Left lobe of liver (tissue), 2 donors: Measurements from ENCODE around the gene GRID1. TPM values are rescaled to one million over a fixed set of nuclear protein-coding genes. Genes with fewer than 3 reads are reported as not detected.
"Not testable (repeated sequence)": the region's sequence is repeated elsewhere in the genome, so short reads cannot be mapped to it uniquely, and the experiment has no call there.

Experiments used
- ATAC-seq: fragments of 200-7000 bp; cut with Tn5 transposase; one replicate; pipeline ENCODE4 v1.9.1; 2020; ENCODE audit warnings: mild to moderate bottlenecking, moderate library complexity
- DNase-seq: peaks from one replicate; pipeline ENCODE4 v3.0.0-alpha.2; 2020; ENCODE audit warnings: low spot score
- total RNA-seq: library from RNA; stranded (reverse); gene quantifications from one replicate; pipeline ENCODE4 v1.2.1, GENCODE V29; 2021
- donor health status: DM: no; HTN: no; CAD: no; lungs with moderate emphysema.
- donor health status: DM: no; HTN: yes; CAD: no.

Gene GRID1
- total RNA-seq, 1 donor from 2014 or later = 0.58 TPM

- ATAC-seq, DNase-seq: not testable (repeated sequence)
Observed at GRCh38 chr10:86076497-86076896, 290.1 kb downstream of the GRID1 start.

GRCh38 chr10:86075512-86075911, 291.1 kb downstream of the GRID1 start:
- ATAC-seq = no peak
- no peak for DNase-seq

- DNase-seq = no peak
- no peak for ATAC-seq
Observed at GRCh38 chr10:86074294-86074693, 292.3 kb downstream of the GRID1 start.

- ATAC-seq = no peak
- DNase-seq = no peak
Observed at GRCh38 chr10:86073199-86073977, 293.2 kb downstream of the GRID1 start.

- DNase-seq = no peak
- ATAC-seq = no peak
Observed at GRCh38 chr10:86072413-86072812, 294.2 kb downstream of the GRID1 start.

- no peak for ATAC-seq
- DNase-seq = no peak
Observed at GRCh38 chr10:86071758-86072157, 294.8 kb downstream of the GRID1 start.

- ATAC-seq = no peak
- no peak for DNase-seq
Observed at GRCh38 chr10:86071145-86071544, 295.4 kb downstream of the GRID1 start.

- ATAC-seq (no peak), DNase-seq (no peak)
Observed at GRCh38 chr10:86070278-86070677, 296.3 kb downstream of the GRID1 start.

- DNase-seq = no peak
- peak; percentile 15 for ATAC-seq
Observed at GRCh38 chr10:86068231-86069054, 298.2 kb downstream of the GRID1 start.

- no peak for DNase-seq
Observed at GRCh38 chr10:86067436-86068050, 299.1 kb downstream of the GRID1 start.

GRCh38 chr10:86066696-86067095, 299.9 kb downstream of the GRID1 start:
- no peak for DNase-seq
- no peak for ATAC-seq

More at GRCh38 chr10:86067436-86068050, 299.1 kb downstream of the GRID1 start:
- no peak for ATAC-seq

- ATAC-seq (no peak), DNase-seq (no peak)
Observed at GRCh38 chr10:86065711-86066251, 300.8 kb downstream of the GRID1 start.

GRCh38 chr10:86064931-86065662, 301.5 kb downstream of the GRID1 start:
- ATAC-seq = no peak
- DNase-seq = peak; percentile 6

- DNase-seq (no peak), ATAC-seq (no peak)
Observed at GRCh38 chr10:86064219-86064618, 302.4 kb downstream of the GRID1 start.

GRCh38 chr10:86063341-86063740, 303.3 kb downstream of the GRID1 start:
- DNase-seq (no peak), ATAC-seq (no peak)

- DNase-seq = no peak
Observed at GRCh38 chr10:86062647-86063145, 303.9 kb downstream of the GRID1 start.

GRCh38 chr10:86062198-86062550, 304.4 kb downstream of the GRID1 start:
- DNase-seq = no peak
- ATAC-seq = no peak

More at GRCh38 chr10:86062647-86063145, 303.9 kb downstream of the GRID1 start:
- ATAC-seq = no peak

GRCh38 chr10:86061278-86062197, 305.1 kb downstream of the GRID1 start:
- no peak for ATAC-seq
- DNase-seq = no peak
